Activated CD8-positive, alpha-beta T cell treated with anti-CD3 and anti-CD28 coated beads for 36 hours (primary cell): ENCODE measurements around the gene SERPINA6. TPM values are rescaled to one million over a fixed set of nuclear protein-coding genes. Genes with fewer than 3 reads are reported as not detected.
"Not testable (repeated sequence)": the region's sequence is repeated elsewhere in the genome, so short reads cannot be mapped to it uniquely, and the experiment has no call there.

Source experiments
- ATAC-seq: fragments of 200-7000 bp; cut with Tn5 transposase; one replicate; pipeline ENCODE4 v1.10.0; 2021; ENCODE audit warnings: mild to moderate bottlenecking, moderate library complexity
- CTCF ChIA-PET: fragments of 350-600 bp; sonication (Branson Sonifier 250); formaldehyde crosslinking; loops from one replicate; lab custom pipeline; 2021; ENCODE audit warnings: antibody characterized with exemption; lab: Charles Lee
- POLR2A ChIA-PET: fragments of 350-600 bp; sonication (Branson Sonifier 250); formaldehyde crosslinking; loops from one replicate; lab custom pipeline; 2021; ENCODE audit warnings: antibody characterized with exemption; lab: Charles Lee
- DNase-seq: peaks from one replicate; pipeline ENCODE4 v3.0.0-alpha.2; 2020
- H3K27ac Mint-ChIP-seq: one replicate; pipeline ENCODE4 v1.8.0; 2021; ENCODE audit warnings: mild to moderate bottlenecking, mixed read lengths
- H3K27me3 Mint-ChIP-seq: one replicate; pipeline ENCODE4 v1.8.0; 2021; ENCODE audit warnings: mixed read lengths
- H3K36me3 Mint-ChIP-seq: one replicate; pipeline ENCODE4 v1.8.0; 2021; ENCODE audit warnings: low read depth, mixed read lengths
- H3K4me1 Mint-ChIP-seq: one replicate; pipeline ENCODE4 v1.8.0; 2021; ENCODE audit warnings: low read depth, mixed read lengths
- H3K4me3 Mint-ChIP-seq: one replicate; pipeline ENCODE4 v1.8.0; 2021; ENCODE audit warnings: mild to moderate bottlenecking, moderate library complexity, mixed read lengths
- H3K9me3 Mint-ChIP-seq: one replicate; pipeline ENCODE4 v1.8.0; 2021; ENCODE audit warnings: mixed read lengths
- intact Hi-C: fragments of 100-400 bp; cut with micrococcal nuclease; formaldehyde crosslinking; loops from one replicate; pipeline ENCODE4 v1.10.0; 2022
- total RNA-seq, 2 experiments: library from RNA; stranded (reverse); gene quantifications; one replicate each; pipeline ENCODE4 v1.2.3, GENCODE V29; 2021
- TF ChIP-seq, protein P1 (sequence below): fragments of 200-600 bp; IDR thresholded peaks from one replicate; pipeline ENCODE4 v1.8.0; 2022; ENCODE audit warnings: antibody characterized with exemption, mild to moderate bottlenecking

SERPINA6 gene, protein sequence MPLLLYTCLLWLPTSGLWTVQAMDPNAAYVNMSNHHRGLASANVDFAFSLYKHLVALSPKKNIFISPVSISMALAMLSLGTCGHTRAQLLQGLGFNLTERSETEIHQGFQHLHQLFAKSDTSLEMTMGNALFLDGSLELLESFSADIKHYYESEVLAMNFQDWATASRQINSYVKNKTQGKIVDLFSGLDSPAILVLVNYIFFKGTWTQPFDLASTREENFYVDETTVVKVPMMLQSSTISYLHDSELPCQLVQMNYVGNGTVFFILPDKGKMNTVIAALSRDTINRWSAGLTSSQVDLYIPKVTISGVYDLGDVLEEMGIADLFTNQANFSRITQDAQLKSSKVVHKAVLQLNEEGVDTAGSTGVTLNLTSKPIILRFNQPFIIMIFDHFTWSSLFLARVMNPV
- total RNA-seq, result not detected

- no peak for ATAC-seq
- intact Hi-C loops, result no loop called here
Observed at GRCh38 chr14:94322648-94323570, at the start of gene SERPINA6. Gene SERPINA6, minus strand, starts transcription at chr14:94323336. Its CDS starts 8,688 bp downstream, at chr14:94314648.

DNA sequence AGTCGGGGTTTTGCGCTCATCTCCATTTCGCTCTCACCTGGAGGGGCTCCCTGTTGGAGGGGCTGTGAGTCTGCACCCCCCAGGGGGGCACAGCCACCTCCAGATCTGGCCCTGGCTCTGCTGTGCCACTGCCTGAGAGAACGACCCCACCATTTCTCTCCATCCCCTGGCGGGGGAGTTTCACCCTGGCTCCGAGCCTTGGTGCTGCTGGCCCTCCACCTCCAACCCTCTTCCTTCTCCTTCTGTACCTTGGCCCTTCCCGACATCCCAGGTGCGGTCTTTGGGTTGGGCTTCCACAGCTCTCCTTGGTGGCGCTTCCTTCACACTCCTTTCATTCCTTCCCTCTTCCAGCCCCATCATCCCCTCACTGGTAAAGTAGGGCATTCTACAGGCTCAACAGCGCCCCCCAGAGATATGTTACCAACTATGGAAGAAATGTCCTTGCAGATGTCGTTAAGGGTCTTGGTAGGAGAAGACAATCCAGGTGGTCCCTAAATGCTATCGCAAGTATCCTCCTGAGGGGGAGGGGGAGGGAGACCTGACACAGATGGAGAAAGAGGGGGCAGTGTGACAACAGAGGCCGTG is 49.0 kb upstream of the SERPINA6 start:
- no peaks in the 10 kb centered on the region for H3K9me3 Mint-ChIP-seq
- H3K4me3 Mint-ChIP-seq, result no peak overlapping the region
- H3K4me1 Mint-ChIP-seq, result no peaks in the 10 kb centered on the region
- ATAC-seq, result no peak
- intact Hi-C loops, result no loop called here
- no peak for DNase-seq
- TF ChIP-seq, protein P1, sequence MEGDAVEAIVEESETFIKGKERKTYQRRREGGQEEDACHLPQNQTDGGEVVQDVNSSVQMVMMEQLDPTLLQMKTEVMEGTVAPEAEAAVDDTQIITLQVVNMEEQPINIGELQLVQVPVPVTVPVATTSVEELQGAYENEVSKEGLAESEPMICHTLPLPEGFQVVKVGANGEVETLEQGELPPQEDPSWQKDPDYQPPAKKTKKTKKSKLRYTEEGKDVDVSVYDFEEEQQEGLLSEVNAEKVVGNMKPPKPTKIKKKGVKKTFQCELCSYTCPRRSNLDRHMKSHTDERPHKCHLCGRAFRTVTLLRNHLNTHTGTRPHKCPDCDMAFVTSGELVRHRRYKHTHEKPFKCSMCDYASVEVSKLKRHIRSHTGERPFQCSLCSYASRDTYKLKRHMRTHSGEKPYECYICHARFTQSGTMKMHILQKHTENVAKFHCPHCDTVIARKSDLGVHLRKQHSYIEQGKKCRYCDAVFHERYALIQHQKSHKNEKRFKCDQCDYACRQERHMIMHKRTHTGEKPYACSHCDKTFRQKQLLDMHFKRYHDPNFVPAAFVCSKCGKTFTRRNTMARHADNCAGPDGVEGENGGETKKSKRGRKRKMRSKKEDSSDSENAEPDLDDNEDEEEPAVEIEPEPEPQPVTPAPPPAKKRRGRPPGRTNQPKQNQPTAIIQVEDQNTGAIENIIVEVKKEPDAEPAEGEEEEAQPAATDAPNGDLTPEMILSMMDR, result no peak
- peaks cover 2% of the 10 kb centered on the region for H3K27me3 Mint-ChIP-seq
- no peaks in the 10 kb centered on the region for H3K36me3 Mint-ChIP-seq
- POLR2A ChIA-PET, result no interaction called here
- CTCF ChIA-PET, result interaction anchor here (0.8 kb wide), 1 partner anchor 16 kb away, joined by 3 read pairs; no protein-coding TSS in a partner anchor
- H3K27ac Mint-ChIP-seq, result no peak overlapping the region

More at GRCh38 chr14:94322648-94323570, at the start of gene SERPINA6:
- POLR2A ChIA-PET, result no interaction called here
- no peaks in the 10 kb centered on the region for H3K4me1 Mint-ChIP-seq
- no peak within 1 kb of the TSS for H3K4me3 Mint-ChIP-seq
- peaks cover 5% of the 10 kb centered on the region for H3K27me3 Mint-ChIP-seq
- CTCF ChIA-PET, result interaction anchor here (0.6 kb wide), 1 partner anchor 709 kb away, joined by 3 read pairs; no protein-coding TSS in a partner anchor
- H3K27ac Mint-ChIP-seq, result no peak within 1 kb of the TSS
- TF ChIP-seq, protein P1, result no peak
- no peaks in the 10 kb centered on the region for H3K9me3 Mint-ChIP-seq
- no peak for DNase-seq
- no peaks in the 10 kb centered on the region for H3K36me3 Mint-ChIP-seq

DNA sequence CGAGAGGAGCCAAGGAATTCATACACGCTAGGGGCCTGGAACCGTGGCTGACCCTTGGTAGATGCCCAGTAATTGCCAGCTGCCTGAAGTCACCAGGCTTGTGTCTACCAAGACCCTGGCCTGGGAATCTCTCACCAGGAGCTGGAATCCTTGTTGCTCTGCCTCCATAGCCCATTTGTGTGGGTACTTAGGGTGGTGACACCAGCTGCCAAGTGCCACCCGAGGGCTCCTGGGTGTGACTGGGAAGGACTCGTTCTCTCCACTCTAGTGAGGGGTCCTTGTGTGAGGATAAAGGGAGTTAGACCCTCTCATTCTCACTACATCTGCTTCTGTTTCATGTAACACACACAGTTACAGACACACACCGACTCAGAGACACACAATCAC is 47.4 kb upstream of the SERPINA6 start:
- no peak overlapping the region for H3K27ac Mint-ChIP-seq
- no peaks in the 10 kb centered on the region for H3K4me1 Mint-ChIP-seq
- no peaks in the 10 kb centered on the region for H3K27me3 Mint-ChIP-seq
- TF ChIP-seq, protein P1, result no peak
- H3K9me3 Mint-ChIP-seq, result no peaks in the 10 kb centered on the region
- H3K4me3 Mint-ChIP-seq, result no peak overlapping the region
- CTCF ChIA-PET, result no interaction called here
- POLR2A ChIA-PET, result no interaction called here
- ATAC-seq (no peak), DNase-seq (no peak)
- intact Hi-C loops, result no loop called here
- no peaks in the 10 kb centered on the region for H3K36me3 Mint-ChIP-seq

DNA sequence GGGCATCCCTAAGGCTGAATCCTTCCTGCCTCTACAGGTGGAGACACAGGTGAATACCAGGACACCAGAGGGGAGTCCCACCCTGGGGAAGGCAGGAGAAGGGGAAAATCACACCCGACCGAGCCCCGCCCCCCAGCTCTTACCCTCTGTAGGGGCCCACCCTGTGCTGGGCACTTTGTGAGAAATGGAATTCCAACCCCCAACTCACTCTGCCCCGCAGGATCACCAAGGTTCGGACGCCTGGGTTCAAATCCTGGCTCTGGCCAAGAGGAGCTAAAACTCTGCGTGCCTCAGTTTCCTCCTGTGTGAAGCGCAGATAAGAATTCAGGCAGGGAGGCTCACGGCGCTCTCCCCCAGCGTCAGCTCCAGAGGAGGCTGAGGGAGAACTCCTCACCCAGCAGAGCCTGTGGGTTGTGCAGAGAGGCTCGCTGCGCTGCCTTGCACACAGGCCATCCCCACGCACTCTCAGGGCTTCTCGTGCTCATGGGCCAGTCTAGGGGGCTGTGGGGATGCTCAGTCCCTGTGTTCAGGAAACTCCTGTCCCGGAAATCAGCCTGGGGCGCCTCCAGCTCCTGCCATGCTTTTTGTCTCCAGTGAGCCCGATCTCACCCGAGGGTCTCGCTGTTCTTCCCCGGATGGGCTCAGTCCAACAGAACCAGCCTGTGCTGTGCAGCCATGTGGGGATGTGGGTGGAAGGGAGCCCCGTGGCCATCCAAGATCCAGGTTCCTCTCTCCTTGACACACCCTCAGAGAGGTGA is 46.8 kb upstream of the SERPINA6 start:
- H3K4me3 Mint-ChIP-seq, H3K36me3 Mint-ChIP-seq, H3K4me1 Mint-ChIP-seq, POLR2A ChIA-PET, ATAC-seq, H3K27me3 Mint-ChIP-seq, DNase-seq, H3K27ac Mint-ChIP-seq, intact Hi-C loops, H3K9me3 Mint-ChIP-seq: not testable (repeated sequence)
- CTCF ChIA-PET, result interaction anchor here (0.7 kb wide), 1 partner anchor 811 kb away, joined by 3 read pairs; no protein-coding TSS in a partner anchor

DNA sequence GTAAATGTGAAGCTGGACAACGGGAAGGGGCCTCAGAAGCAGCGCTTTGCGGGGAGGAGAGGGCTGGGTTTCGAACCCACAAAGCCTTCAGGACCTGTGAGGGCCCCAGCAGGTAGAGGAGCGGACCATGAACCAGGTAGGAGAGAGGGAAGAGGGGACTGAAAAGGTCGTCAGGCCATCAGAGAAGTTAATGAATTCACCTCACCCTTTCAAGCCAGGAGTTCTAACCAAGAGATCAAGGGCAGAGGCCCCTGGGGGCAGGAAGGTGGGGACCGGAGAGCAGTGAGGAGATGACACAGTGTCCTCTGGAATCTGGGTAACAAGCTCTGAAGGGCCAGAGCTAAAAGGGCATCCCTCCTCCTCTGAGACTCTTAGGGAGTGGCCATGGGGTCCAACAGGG is 45.8 kb upstream of the SERPINA6 start:
- H3K4me1 Mint-ChIP-seq, result no peaks in the 10 kb centered on the region
- H3K27me3 Mint-ChIP-seq, result no peaks in the 10 kb centered on the region
- intact Hi-C loops, result no loop called here
- no peak overlapping the region for H3K4me3 Mint-ChIP-seq
- ChIA-PET CTCF (interaction anchor here (0.7 kb wide), 1 partner anchor 810 kb away, joined by 3 read pairs; no protein-coding TSS in a partner anchor), POLR2A (no interaction called here)
- TF ChIP-seq, protein P1, result no peak
- ATAC-seq (no peak), DNase-seq (no peak)
- no peaks in the 10 kb centered on the region for H3K9me3 Mint-ChIP-seq
- H3K36me3 Mint-ChIP-seq, result no peaks in the 10 kb centered on the region
- no peak overlapping the region for H3K27ac Mint-ChIP-seq
